ENCODE data around the gene PIP5K1A. TPM values are rescaled to one million over a fixed set of nuclear protein-coding genes. Genes with fewer than 3 reads are reported as not detected.

PIP5K1A gene
- total RNA-seq, 1 experiment from 2014 or later: 69.9 TPM

GRCh38 chr1:151293093-151293492 lies 94.7 kb downstream of the PIP5K1A start:
- no peak for DNase-seq (ENCODE audit: low read depth in 1 of 2, low spot score in 2 of 2)
- H3K27me3 ChIP-seq (replicated peaks): no peaks in the 10 kb centered on the region
- peaks cover 94% of the 10 kb centered on the region for H3K36me3 ChIP-seq

GRCh38 chr1:151294742-151295462 lies 96.5 kb downstream of the PIP5K1A start:
- DNase-seq (ENCODE audit: low read depth in 1 of 2, low spot score in 2 of 2): no peak
- no peaks in the 10 kb centered on the region for H3K4me1 ChIP-seq (replicated peaks)
- no peaks in the 10 kb centered on the region for H3K27me3 ChIP-seq (replicated peaks)
- H3K4me3 ChIP-seq: no peak overlapping the region
- H3K27ac ChIP-seq: no peak overlapping the region
- peaks cover 94% of the 10 kb centered on the region for H3K36me3 ChIP-seq
- H3K9me3 ChIP-seq (replicated peaks): no peaks in the 10 kb centered on the region

More at GRCh38 chr1:151293093-151293492, 94.7 kb downstream of the PIP5K1A start:
- H3K9me3 ChIP-seq (replicated peaks): no peaks in the 10 kb centered on the region
- H3K4me1 ChIP-seq (replicated peaks): no peaks in the 10 kb centered on the region
- no peak overlapping the region for H3K4me3 ChIP-seq
- no peak overlapping the region for H3K27ac ChIP-seq

Other genes starting within 250 kb of the PIP5K1A start
- 145 and 165 TPM in 2 replicates for gene CERS2, start 223.7 kb upstream of the PIP5K1A start, total RNA-seq (2014; rRNA removed; shearing (Covaris generic))
- 0.66 TPM in 1 of 2 replicates, not detected in the other for gene ANXA9, start 216.3 kb upstream of the PIP5K1A start, total RNA-seq (2014; rRNA removed; shearing (Covaris generic))
- 5.9 and 6.6 TPM in 2 replicates for gene MINDY1, start 191.7 kb upstream of the PIP5K1A start, total RNA-seq (2014; rRNA removed; shearing (Covaris generic))
- gene PRUNE1, start 190.1 kb upstream of the PIP5K1A start, total RNA-seq (2014; rRNA removed; shearing (Covaris generic)): 8.1 and 22.3 TPM in 2 replicates
- gene BNIPL, start 162.0 kb upstream of the PIP5K1A start, total RNA-seq (2014; rRNA removed; shearing (Covaris generic)): 0.42 and 0.75 TPM in 2 replicates
- 0.38 and 0.74 TPM in 2 replicates for gene C1orf56, start 150.8 kb upstream of the PIP5K1A start, total RNA-seq (2014; rRNA removed; shearing (Covaris generic))
- 35.2 and 67.2 TPM in 2 replicates for gene CDC42SE1, start 138.9 kb upstream of the PIP5K1A start, total RNA-seq (2014; rRNA removed; shearing (Covaris generic))
- 23.7 and 26.5 TPM in 2 replicates for gene MLLT11, start 138.2 kb upstream of the PIP5K1A start, total RNA-seq (2014; rRNA removed; shearing (Covaris generic))
- gene GABPB2, start 127.8 kb upstream of the PIP5K1A start, total RNA-seq (2014; rRNA removed; shearing (Covaris generic)): 9.3 and 11.7 TPM in 2 replicates
- 0.06 and 1.1 TPM in 2 replicates for gene SEMA6C, start 51.9 kb upstream of the PIP5K1A start, total RNA-seq (2014; rRNA removed; shearing (Covaris generic))
- gene TNFAIP8L2, start 41.9 kb upstream of the PIP5K1A start, total RNA-seq (2014; rRNA removed; shearing (Covaris generic)): not detected in 2 replicates
- gene LYSMD1, start 32.6 kb upstream of the PIP5K1A start, total RNA-seq (2014; rRNA removed; shearing (Covaris generic)): 15.8 and 18.3 TPM in 2 replicates
- 52.9 and 62.9 TPM in 2 replicates for gene SCNM1, start 32.4 kb upstream of the PIP5K1A start, total RNA-seq (2014; rRNA removed; shearing (Covaris generic))
- 1.2 TPM in 1 of 2 replicates, not detected in the other for gene TMOD4, start 22.6 kb upstream of the PIP5K1A start, total RNA-seq (2014; rRNA removed; shearing (Covaris generic))
- 52.8 and 66.6 TPM in 2 replicates for gene VPS72, start 8.4 kb upstream of the PIP5K1A start, total RNA-seq (2014; rRNA removed; shearing (Covaris generic))
- 293 and 297 TPM in 2 replicates for gene PSMD4, start 56.2 kb downstream of the PIP5K1A start, total RNA-seq (2014; rRNA removed; shearing (Covaris generic))
- gene ZNF687, start 83.7 kb downstream of the PIP5K1A start, total RNA-seq (2014; rRNA removed; shearing (Covaris generic)): 12.5 and 14.5 TPM in 2 replicates
- gene PI4KB, start 128.9 kb downstream of the PIP5K1A start, total RNA-seq (2014; rRNA removed; shearing (Covaris generic)): 30.5 and 60.4 TPM in 2 replicates
- gene RFX5, start 148.7 kb downstream of the PIP5K1A start, total RNA-seq (2014; rRNA removed; shearing (Covaris generic)): 32.2 and 46.9 TPM in 2 replicates
- 21.6 and 31.1 TPM in 2 replicates for gene SELENBP1, start 174.2 kb downstream of the PIP5K1A start, total RNA-seq (2014; rRNA removed; shearing (Covaris generic))
- gene PSMB4, start 201.0 kb downstream of the PIP5K1A start, total RNA-seq (2014; rRNA removed; shearing (Covaris generic)): 559 and 717 TPM in 2 replicates